ENCODE results near the gene GHRHR. TPM values are rescaled to one million over a fixed set of nuclear protein-coding genes. Genes with fewer than 3 reads are reported as not detected.
A peak's percentile ranks its signal among the peaks of the same experiment; 100 is the strongest.

The GHRHR gene
- total and polyA plus RNA-seq, 7 donors: 0.03 to 0.16 TPM; not detected in 5

- no peak for TF ChIP-seq CTCF (IDR thresholded peaks at IDR 0.05)
- H3K4me1 ChIP-seq: no peaks in the 10 kb centered on the region
- 30 to 38% (median 34%) methylated on average over 20 of the region's 20 CpGs for WGBS, 3 donors
- DNase-seq (peak in 1 of 2 donors; percentile 20), ATAC-seq (no peak)
- intact Hi-C loops (cut with DNase I): no loop called here
- H3K27ac ChIP-seq: no peak overlapping the region
- no peaks in the 10 kb centered on the region for H3K9me3 ChIP-seq
- H3K36me3 ChIP-seq (ENCODE audit: insufficient read depth in 1 of 2, low read depth in 1 of 2): no peaks in the 10 kb centered on the region
- H3K27me3 ChIP-seq (ENCODE audit: insufficient read depth in 3 of 3, low read length in 2 of 3): peaks cover 0 to 16% (median 3%) of the 10 kb centered on the region in 3 donors
- no peak overlapping the region for H3K4me3 ChIP-seq
Observed at GRCh38 chr7:31027161-31027965, 63.6 kb downstream of the GHRHR start.

- Histone ChIP-seq H3K27ac (no peak overlapping the region), H3K27me3 (ENCODE audit: insufficient read depth in 3 of 3, low read length in 2 of 3) (peaks cover 0 to 16% (median 2%) of the 10 kb centered on the region in 3 donors), H3K4me3 (no peak overlapping the region), H3K4me1 (no peaks in the 10 kb centered on the region), H3K36me3 (ENCODE audit: insufficient read depth in 1 of 2, low read depth in 1 of 2) (no peaks in the 10 kb centered on the region), H3K9me3 (no peaks in the 10 kb centered on the region)
- DNase-seq: no peak
- 83 to 97% (median 89%) methylated on average over 5 of the region's 5 CpGs for WGBS, 3 donors
- no peak for ATAC-seq
- no peak for TF ChIP-seq CTCF (IDR thresholded peaks at IDR 0.05)
- intact Hi-C loops (cut with DNase I): no loop called here
Observed at GRCh38 chr7:31028006-31028405, 64.3 kb downstream of the GHRHR start.

- peak in 1 of 2 donors; percentile 27 for DNase-seq
- H3K36me3 ChIP-seq (ENCODE audit: insufficient read depth in 1 of 2, low read depth in 1 of 2): no peaks in the 10 kb centered on the region
- WGBS, 3 donors: 34 to 67% (median 41%) methylated on average over 16 to 18 of the region's 18 CpGs
- no peak overlapping the region for H3K27ac ChIP-seq
- intact Hi-C loops (cut with DNase I): no loop called here
- H3K4me3 ChIP-seq: no peak overlapping the region
- no peak for TF ChIP-seq CTCF (IDR thresholded peaks at IDR 0.05)
- ATAC-seq: peak in 1 of 4 donors; percentile 43
- H3K9me3 ChIP-seq: no peaks in the 10 kb centered on the region
- peaks cover 0 to 16% (median 2%) of the 10 kb centered on the region in 3 donors for H3K27me3 ChIP-seq (ENCODE audit: insufficient read depth in 3 of 3, low read length in 2 of 3)
- H3K4me1 ChIP-seq: no peaks in the 10 kb centered on the region
Observed at GRCh38 chr7:31028417-31028992, 64.8 kb downstream of the GHRHR start.

Other genes with a start within 250 kb of the GHRHR start
- 10 to 100 TPM in 2 of 4 donors, 1 to 10 TPM in 2; 2.3 to 32.0 (median 9.0) TPM for gene INMT, start 211.8 kb upstream of the GHRHR start, total RNA-seq
- gene INMT, start 211.8 kb upstream of the GHRHR start, polyA plus RNA-seq: 1 to 10 TPM; 2.4 to 4.6 (median 2.4) TPM
- gene MINDY4, start 192.5 kb upstream of the GHRHR start, total RNA-seq: 1 to 10 TPM; 1.3 to 3.5 (median 2.0) TPM
- gene MINDY4, start 192.5 kb upstream of the GHRHR start, polyA plus RNA-seq: 1 to 10 TPM in 2 of 3 donors, under 1 TPM in 1; 0.86 to 3.3 (median 1.1) TPM
- gene AQP1, start 52.1 kb upstream of the GHRHR start, total RNA-seq: 100 to 1,000 TPM in 2 of 4 donors, 10 to 100 TPM in 2; 76.1 to 229 (median 110) TPM
- gene AQP1, start 52.1 kb upstream of the GHRHR start, polyA plus RNA-seq: 100 to 1,000 TPM in 1 of 3 donors, 10 to 100 TPM in 2; 75.0 to 130 (median 97.8) TPM
- gene ADCYAP1R1, start 88.4 kb downstream of the GHRHR start, total RNA-seq: 1 to 10 TPM in 3 of 4 donors, under 1 TPM in 1; 0.79 to 6.6 (median 1.8) TPM
- 1 to 10 TPM in 1 of 3 donors, under 1 TPM in 2; 0.40 to 1.2 (median 0.69) TPM for gene ADCYAP1R1, start 88.4 kb downstream of the GHRHR start, polyA plus RNA-seq